ENCODE data around the gene OR2W3.

OR2W3 gene

GRCh38 chr1:247884797-247885413, 10.5 kb upstream of the OR2W3 start:
- Histone ChIP-seq H2AK5ac (ENCODE audit: low read length) (no peak overlapping the region), H2AFZ (ENCODE audit: insufficient read depth, low read length, poor library complexity) (no peak overlapping the region)
- DNase-seq: no peak

GRCh38 chr1:247895976-247896375, 589 bp downstream of the OR2W3 start:
- Histone ChIP-seq H3K9ac (ENCODE audit: low read length) (no peak overlapping the region), H4K8ac (ENCODE audit: low read depth, low read length) (no peak overlapping the region), H3K4me2 (ENCODE audit: low read length) (no peak overlapping the region), H3K23ac (ENCODE audit: low read length) (no peak overlapping the region), H4K91ac (ENCODE audit: low read depth, low read length) (no peak overlapping the region), H3K4me3 (ENCODE audit: low read depth, low read length) (no peak overlapping the region), H3K18ac (ENCODE audit: low read length) (no peak overlapping the region), H3K36me3 (ENCODE audit: control insufficient read depth in 1 of 2, insufficient read depth in 2 of 2, low read length in 2 of 2) (no peaks in the 10 kb centered on the region), H2BK120ac (ENCODE audit: insufficient read depth, low read length, poor library complexity) (no peak overlapping the region), H3K4me1 (ENCODE audit: control insufficient read depth in 1 of 2, insufficient read depth in 2 of 2, low read length in 2 of 2) (no peaks in the 10 kb centered on the region), H3K79me2 (ENCODE audit: control insufficient read depth, insufficient read depth, low read length, poor library complexity) (no peaks in the 10 kb centered on the region), H3K4ac (ENCODE audit: low read depth, low read length) (no peak overlapping the region), H4K12ac (ENCODE audit: low read depth, low read length) (no peak overlapping the region), H3K14ac (ENCODE audit: low read length) (no peak overlapping the region), H2BK5ac (ENCODE audit: low read depth, low read length, poor library complexity) (no peak overlapping the region), H2AFZ (ENCODE audit: insufficient read depth, low read length, poor library complexity) (no peak overlapping the region), H3K27ac (ENCODE audit: low read depth, low read length) (no peak overlapping the region), H3K79me1 (ENCODE audit: low read length) (no peaks in the 10 kb centered on the region), H2BK12ac (ENCODE audit: low read length) (no peak overlapping the region), H3K9me3 (ENCODE audit: insufficient read depth, low read depth, low read length) (peaks cover 7% of the 10 kb centered on the region), H2AK5ac (ENCODE audit: low read length) (no peak overlapping the region), H3K27me3 (ENCODE audit: insufficient read depth, low read length) (no peaks in the 10 kb centered on the region)
- DNase-seq: no peak
- WGBS (ENCODE audit: extremely low coverage, insufficient coverage, insufficient read length): no CpG with 5 or more reads among the region's 14 CpGs

More at GRCh38 chr1:247884797-247885413, 10.5 kb upstream of the OR2W3 start:
- H4K91ac ChIP-seq (ENCODE audit: low read depth, low read length): no peak overlapping the region
- H3K79me2 ChIP-seq (ENCODE audit: control insufficient read depth, insufficient read depth, low read length, poor library complexity): no peaks in the 10 kb centered on the region
- H4K8ac ChIP-seq (ENCODE audit: low read depth, low read length): no peak overlapping the region
- H4K12ac ChIP-seq (ENCODE audit: low read depth, low read length): no peak overlapping the region
- no peak overlapping the region for H2BK5ac ChIP-seq (ENCODE audit: low read depth, low read length, poor library complexity)
- no peaks in the 10 kb centered on the region for H3K27me3 ChIP-seq (ENCODE audit: insufficient read depth, low read length)
- no peak overlapping the region for H3K27ac ChIP-seq (ENCODE audit: low read depth, low read length)
- no peak overlapping the region for H3K14ac ChIP-seq (ENCODE audit: low read length)
- H3K36me3 ChIP-seq (ENCODE audit: control insufficient read depth in 1 of 2, insufficient read depth in 2 of 2, low read length in 2 of 2): no peaks in the 10 kb centered on the region
- no peak overlapping the region for H3K4me3 ChIP-seq (ENCODE audit: low read depth, low read length)
- no peak overlapping the region for H3K4me2 ChIP-seq (ENCODE audit: low read length)
- no peak overlapping the region for H3K4ac ChIP-seq (ENCODE audit: low read depth, low read length)
- no peaks in the 10 kb centered on the region for H3K79me1 ChIP-seq (ENCODE audit: low read length)
- H2BK120ac ChIP-seq (ENCODE audit: insufficient read depth, low read length, poor library complexity): no peak overlapping the region
- no peaks in the 10 kb centered on the region for H3K4me1 ChIP-seq (ENCODE audit: control insufficient read depth in 1 of 2, insufficient read depth in 2 of 2, low read length in 2 of 2)
- no peak overlapping the region for H2BK12ac ChIP-seq (ENCODE audit: low read length)
- WGBS (ENCODE audit: extremely low coverage, insufficient coverage, insufficient read length): no CpG with 5 or more reads among the region's 10 CpGs
- no peak overlapping the region for H3K23ac ChIP-seq (ENCODE audit: low read length)
- H3K18ac ChIP-seq (ENCODE audit: low read length): no peak overlapping the region
- peaks cover 2% of the 10 kb centered on the region for H3K9me3 ChIP-seq (ENCODE audit: insufficient read depth, low read depth, low read length)
- H3K9ac ChIP-seq (ENCODE audit: low read length): no peak overlapping the region

GRCh38 chr1:247904122-247904521, 8.7 kb downstream of the OR2W3 start:
- no peak overlapping the region for H3K9ac ChIP-seq (ENCODE audit: low read length)
- H3K4ac ChIP-seq (ENCODE audit: low read depth, low read length): no peak overlapping the region
- H2AFZ ChIP-seq (ENCODE audit: insufficient read depth, low read length, poor library complexity): no peak overlapping the region
- no peaks in the 10 kb centered on the region for H3K36me3 ChIP-seq (ENCODE audit: control insufficient read depth in 1 of 2, insufficient read depth in 2 of 2, low read length in 2 of 2)
- H2BK120ac ChIP-seq (ENCODE audit: insufficient read depth, low read length, poor library complexity): no peak overlapping the region
- H2BK5ac ChIP-seq (ENCODE audit: low read depth, low read length, poor library complexity): no peak overlapping the region
- no peak overlapping the region for H2AK5ac ChIP-seq (ENCODE audit: low read length)
- no peaks in the 10 kb centered on the region for H3K79me1 ChIP-seq (ENCODE audit: low read length)
- H3K18ac ChIP-seq (ENCODE audit: low read length): no peak overlapping the region
- no peak overlapping the region for H3K23ac ChIP-seq (ENCODE audit: low read length)
- H3K4me1 ChIP-seq (ENCODE audit: control insufficient read depth in 1 of 2, insufficient read depth in 2 of 2, low read length in 2 of 2): peaks cover 2 to 7% of the 10 kb centered on the region in 2 experiments
- no peak overlapping the region for H3K4me3 ChIP-seq (ENCODE audit: low read depth, low read length)
- peaks cover 1% of the 10 kb centered on the region for H3K9me3 ChIP-seq (ENCODE audit: insufficient read depth, low read depth, low read length)
- H3K79me2 ChIP-seq (ENCODE audit: control insufficient read depth, insufficient read depth, low read length, poor library complexity): no peaks in the 10 kb centered on the region
- H2BK12ac ChIP-seq (ENCODE audit: low read length): no peak overlapping the region
- no peak overlapping the region for H4K8ac ChIP-seq (ENCODE audit: low read depth, low read length)
- DNase-seq: no peak
- no peak overlapping the region for H3K14ac ChIP-seq (ENCODE audit: low read length)
- H4K91ac ChIP-seq (ENCODE audit: low read depth, low read length): no peak overlapping the region
- H3K27me3 ChIP-seq (ENCODE audit: insufficient read depth, low read length): no peaks in the 10 kb centered on the region
- no peak overlapping the region for H3K4me2 ChIP-seq (ENCODE audit: low read length)
- no peak overlapping the region for H3K27ac ChIP-seq (ENCODE audit: low read depth, low read length)
- no CpG with 5 or more reads among the region's 6 CpGs for WGBS (ENCODE audit: extremely low coverage, insufficient coverage, insufficient read length)
- H4K12ac ChIP-seq (ENCODE audit: low read depth, low read length): no peak overlapping the region

- peaks cover 2 to 7% of the 10 kb centered on the region in 2 experiments for H3K4me1 ChIP-seq (ENCODE audit: control insufficient read depth in 1 of 2, insufficient read depth in 2 of 2, low read length in 2 of 2)
- H4K91ac ChIP-seq (ENCODE audit: low read depth, low read length): no peak overlapping the region
- H2BK120ac ChIP-seq (ENCODE audit: insufficient read depth, low read length, poor library complexity): no peak overlapping the region
- peaks cover 1% of the 10 kb centered on the region for H3K9me3 ChIP-seq (ENCODE audit: insufficient read depth, low read depth, low read length)
- H2AFZ ChIP-seq (ENCODE audit: insufficient read depth, low read length, poor library complexity): no peak overlapping the region
- WGBS (ENCODE audit: extremely low coverage, insufficient coverage, insufficient read length): no CpG with 5 or more reads among the region's 13 CpGs
- no peak overlapping the region for H3K4ac ChIP-seq (ENCODE audit: low read depth, low read length)
- H3K79me2 ChIP-seq (ENCODE audit: control insufficient read depth, insufficient read depth, low read length, poor library complexity): no peaks in the 10 kb centered on the region
- H4K8ac ChIP-seq (ENCODE audit: low read depth, low read length): no peak overlapping the region
- H3K4me2 ChIP-seq (ENCODE audit: low read length): no peak overlapping the region
- H3K4me3 ChIP-seq (ENCODE audit: low read depth, low read length): no peak overlapping the region
- no peak overlapping the region for H3K23ac ChIP-seq (ENCODE audit: low read length)
- no peak overlapping the region for H2AK5ac ChIP-seq (ENCODE audit: low read length)
- no peaks in the 10 kb centered on the region for H3K36me3 ChIP-seq (ENCODE audit: control insufficient read depth in 1 of 2, insufficient read depth in 2 of 2, low read length in 2 of 2)
- H2BK5ac ChIP-seq (ENCODE audit: low read depth, low read length, poor library complexity): no peak overlapping the region
- no peaks in the 10 kb centered on the region for H3K27me3 ChIP-seq (ENCODE audit: insufficient read depth, low read length)
- H3K14ac ChIP-seq (ENCODE audit: low read length): no peak overlapping the region
- no peak overlapping the region for H4K12ac ChIP-seq (ENCODE audit: low read depth, low read length)
- H3K18ac ChIP-seq (ENCODE audit: low read length): no peak overlapping the region
- DNase-seq: no peak
- H3K79me1 ChIP-seq (ENCODE audit: low read length): no peaks in the 10 kb centered on the region
- no peak overlapping the region for H2BK12ac ChIP-seq (ENCODE audit: low read length)
- no peak overlapping the region for H3K27ac ChIP-seq (ENCODE audit: low read depth, low read length)
- H3K9ac ChIP-seq (ENCODE audit: low read length): no peak overlapping the region
Observed at GRCh38 chr1:247905181-247905580, 9.8 kb downstream of the OR2W3 start.
